Parathyroid adenoma (tissue), 2 donors: ENCODE results near the gene MSI2.
A peak's percentile ranks its signal among the peaks of the same experiment; 100 is the strongest.

Experiments
- H2AFZ ChIP-seq: fragments of 300-600 bp; sonication (generic); one replicate; pipeline ENCODE4 v1.7.0; 2017; ENCODE audit warnings: antibody characterized with exemption, mild to moderate bottlenecking
- H3K27ac ChIP-seq: fragments of 300-600 bp; sonication (generic); one replicate; pipeline ENCODE4 v1.7.0; 2017
- H3K27me3 ChIP-seq: fragments of 300-600 bp; sonication (generic); one replicate; pipeline ENCODE4 v1.7.0; 2017; ENCODE audit warnings: low read length; ENCODE audit not compliant: control insufficient read depth, insufficient read depth
- H3K36me3 ChIP-seq: fragments of 300-600 bp; sonication (generic); one replicate; pipeline ENCODE4 v1.7.0; 2017; ENCODE audit warnings: low read length; ENCODE audit not compliant: control insufficient read depth, insufficient read depth
- H3K4me1 ChIP-seq: fragments of 300-600 bp; sonication (generic); one replicate; pipeline ENCODE4 v1.7.0; 2017; ENCODE audit warnings: control low read depth
- H3K4me2 ChIP-seq: fragments of 300-600 bp; sonication (generic); one replicate; pipeline ENCODE4 v1.7.0; 2017; ENCODE audit warnings: low read length
- H3K4me3 ChIP-seq: fragments of 300-600 bp; sonication (generic); one replicate; pipeline ENCODE4 v1.7.0; 2017; ENCODE audit warnings: low read depth, low read length
- H3K79me2 ChIP-seq: fragments of 300-600 bp; sonication (generic); one replicate; pipeline ENCODE4 v1.7.0; 2017; ENCODE audit warnings: control low read depth
- H3K9ac ChIP-seq: fragments of 300-600 bp; sonication (generic); one replicate; pipeline ENCODE4 v1.7.0; 2017; ENCODE audit warnings: mild to moderate bottlenecking
- H3K9me3 ChIP-seq: fragments of 300-600 bp; sonication (generic); one replicate; pipeline ENCODE4 v1.7.0; 2017; ENCODE audit warnings: low read length; ENCODE audit not compliant: control insufficient read depth
- CTCF ChIP-seq: fragments of 300-600 bp; sonication (generic); IDR thresholded peaks from one replicate; pipeline ENCODE4 v1.7.0; 2017; ENCODE audit warnings: antibody characterized with exemption, mild to moderate bottlenecking
- donor health status: primary hyperparathyroidism.

The MSI2 gene

GRCh38 chr17:57471868-57472368, 215.6 kb downstream of the MSI2 start:
- TF ChIP-seq CTCF = no peak
- no peak overlapping the region for H3K27ac ChIP-seq
- H2AFZ ChIP-seq = no peak overlapping the region
- H3K4me1 ChIP-seq = peaks cover 21% of the 10 kb centered on the region
- no peaks in the 10 kb centered on the region for H3K27me3 ChIP-seq
- H3K4me2 ChIP-seq = no peak overlapping the region
- H3K79me2 ChIP-seq = peaks cover 60% of the 10 kb centered on the region
- no peaks in the 10 kb centered on the region for H3K36me3 ChIP-seq
- no peaks in the 10 kb centered on the region for H3K9me3 ChIP-seq
- no peak overlapping the region for H3K4me3 ChIP-seq
- H3K9ac ChIP-seq = no peak overlapping the region

GRCh38 chr17:57475796-57476195, 219.5 kb downstream of the MSI2 start:
- Histone ChIP-seq H3K79me2 (peaks cover 34% of the 10 kb centered on the region), H2AFZ (no peak overlapping the region), H3K4me1 (peaks cover 25% of the 10 kb centered on the region), H3K36me3 (no peaks in the 10 kb centered on the region), H3K27ac (no peak overlapping the region), H3K9me3 (no peaks in the 10 kb centered on the region), H3K4me2 (no peak overlapping the region), H3K4me3 (no peak overlapping the region), H3K9ac (no peak overlapping the region), H3K27me3 (no peaks in the 10 kb centered on the region)
- TF ChIP-seq CTCF = no peak

- no peak overlapping the region for H3K9ac ChIP-seq
- no peak overlapping the region for H2AFZ ChIP-seq
- no peak overlapping the region for H3K4me2 ChIP-seq
- no peaks in the 10 kb centered on the region for H3K9me3 ChIP-seq
- H3K36me3 ChIP-seq = no peaks in the 10 kb centered on the region
- H3K4me3 ChIP-seq = no peak overlapping the region
- H3K27ac ChIP-seq = peak overlapping the region; percentile 22
- no peaks in the 10 kb centered on the region for H3K27me3 ChIP-seq
- TF ChIP-seq CTCF = no peak
- H3K79me2 ChIP-seq = peaks cover 39% of the 10 kb centered on the region
- peaks cover 29% of the 10 kb centered on the region for H3K4me1 ChIP-seq
Measured at GRCh38 chr17:57477522-57478362, 221.4 kb downstream of the MSI2 start.

- Histone ChIP-seq H3K79me2 (peaks cover 42% of the 10 kb centered on the region), H3K4me2 (no peak overlapping the region), H3K36me3 (no peaks in the 10 kb centered on the region), H3K4me1 (peaks cover 27% of the 10 kb centered on the region), H3K27ac (no peak overlapping the region), H2AFZ (no peak overlapping the region), H3K4me3 (no peak overlapping the region), H3K27me3 (no peaks in the 10 kb centered on the region), H3K9me3 (no peaks in the 10 kb centered on the region), H3K9ac (no peak overlapping the region)
- no peak for TF ChIP-seq CTCF
Measured at GRCh38 chr17:57478478-57479250, 222.3 kb downstream of the MSI2 start.
